ENCODE measurements around the gene TMEM98. TPM values are rescaled to one million over a fixed set of nuclear protein-coding genes. Genes with fewer than 3 reads are reported as not detected.

Gene TMEM98
- total RNA-seq, 2 experiments from 2014 or later: not detected

Other genes with a start within 250 kb of the TMEM98 start
- 0.09 TPM in 1 of 2 replicates, not detected in the other for gene MYO1D, start 51.0 kb upstream of the TMEM98 start, total RNA-seq (2014; rRNA removed; shearing (Covaris generic))
- 0.20 and 0.89 TPM in 2 replicates for gene MYO1D, start 51.0 kb upstream of the TMEM98 start, total RNA-seq (2022)
- gene SPACA3, start 63.7 kb downstream of the TMEM98 start, total RNA-seq (2014; rRNA removed; shearing (Covaris generic)): not detected in 2 replicates
- gene SPACA3, start 63.7 kb downstream of the TMEM98 start, total RNA-seq (2022): not detected in 2 replicates

Data from OCI-LY7 (cell line).